ENCODE data around the gene TUSC2. TPM values are rescaled to one million over a fixed set of nuclear protein-coding genes. Genes with fewer than 3 reads are reported as not detected.

Gene TUSC2
- polyA plus RNA-seq, 1 of the 3 experiments (the other 2 are of a cell fraction) = 58.7 TPM

- POLR2A ChIA-PET = interaction anchor here (1.8 to 4.6 kb wide), 2 partner anchors 26 to 72 kb away, joined by 5 to 13 read pairs; no protein-coding TSS in a partner anchor
- WGBS (ENCODE audit: low lambda C conversion rate) = 90% methylated on average over 2 of the region's 7 CpGs
- DNase-seq = no peak
- Histone ChIP-seq H3K27ac (ENCODE audit: low read depth in 2 of 2, low read length in 1 of 2) (no peak overlapping the region; a peak in 1 of 4 replicates), H3K4me2 (no peak overlapping the region), H4K20me1 (ENCODE audit: insufficient read depth) (peaks cover 60% of the 10 kb centered on the region), H3K27me3 (ENCODE audit: insufficient read depth) (no peaks in the 10 kb centered on the region), H2AFZ (ENCODE audit: low read depth) (no peak overlapping the region), H3K9ac (no peak overlapping the region), H3K4me1 (ENCODE audit: control insufficient read depth in 1 of 2, insufficient read depth in 2 of 2, low read depth in 1 of 2, low read length in 1 of 2) (peaks cover 16 to 64% of the 10 kb centered on the region in 2 experiments; a peak in 2 of 4 replicates), H3K36me3 (replicated peaks in 1 of 2; ENCODE audit: control insufficient read depth in 1 of 2, insufficient read depth in 2 of 2, low read length in 1 of 2) (peaks cover 21 to 45% of the 10 kb centered on the region in 2 experiments), H3K9me2 (no peaks in the 10 kb centered on the region), H3K79me2 (ENCODE audit: insufficient read depth) (peaks cover 87% of the 10 kb centered on the region), H3K9me3 (no peaks in the 10 kb centered on the region), H3K4me3 (ENCODE audit: low read depth in 2 of 2, low read length in 1 of 2) (no peak overlapping the region), H3F3A (replicated peaks; ENCODE audit: insufficient read depth) (peaks cover 7% of the 10 kb centered on the region)
- CTCF ChIA-PET = interaction anchor here (0.6 to 6.4 kb wide), 13 partner anchors 14 to 260 kb away, joined by 3 to 57 read pairs (median 7); no protein-coding TSS in a partner anchor
- TF ChIP-seq GABPA (IDR thresholded peaks at IDR 0.05; ENCODE audit: low read depth) (no peak), USF2 (IDR thresholded peaks at IDR 0.05; ENCODE audit: borderline replicate concordance, low read depth, low read length) (no peak), NFIC (IDR thresholded peaks at IDR 0.05; ENCODE audit: borderline replicate concordance) (no peak), PBX3 (IDR thresholded peaks at IDR 0.05) (no peak), FOXJ3 (CRISPR knock-in tag; IDR thresholded peaks at IDR 0.05) (no peak), MEF2A (IDR thresholded peaks at IDR 0.05; ENCODE audit: borderline replicate concordance, low read depth) (no peak), RFX5 (IDR thresholded peaks at IDR 0.05; ENCODE audit: low read length) (no peak), SMC3 (IDR thresholded peaks at IDR 0.05; ENCODE audit: low read depth, low read length) (no peak), TAF1 (IDR thresholded peaks at IDR 0.05; ENCODE audit: borderline replicate concordance, low read depth, low read length) (no peak), ELF1 (IDR thresholded peaks at IDR 0.05) (no peak), MXI1 (IDR thresholded peaks at IDR 0.05; ENCODE audit: low read depth, low read length) (no peak), CHD2 (IDR thresholded peaks at IDR 0.05; ENCODE audit: low read length, partially characterized antibody) (no peak)
- TF ChIP-seq, protein P1, sequence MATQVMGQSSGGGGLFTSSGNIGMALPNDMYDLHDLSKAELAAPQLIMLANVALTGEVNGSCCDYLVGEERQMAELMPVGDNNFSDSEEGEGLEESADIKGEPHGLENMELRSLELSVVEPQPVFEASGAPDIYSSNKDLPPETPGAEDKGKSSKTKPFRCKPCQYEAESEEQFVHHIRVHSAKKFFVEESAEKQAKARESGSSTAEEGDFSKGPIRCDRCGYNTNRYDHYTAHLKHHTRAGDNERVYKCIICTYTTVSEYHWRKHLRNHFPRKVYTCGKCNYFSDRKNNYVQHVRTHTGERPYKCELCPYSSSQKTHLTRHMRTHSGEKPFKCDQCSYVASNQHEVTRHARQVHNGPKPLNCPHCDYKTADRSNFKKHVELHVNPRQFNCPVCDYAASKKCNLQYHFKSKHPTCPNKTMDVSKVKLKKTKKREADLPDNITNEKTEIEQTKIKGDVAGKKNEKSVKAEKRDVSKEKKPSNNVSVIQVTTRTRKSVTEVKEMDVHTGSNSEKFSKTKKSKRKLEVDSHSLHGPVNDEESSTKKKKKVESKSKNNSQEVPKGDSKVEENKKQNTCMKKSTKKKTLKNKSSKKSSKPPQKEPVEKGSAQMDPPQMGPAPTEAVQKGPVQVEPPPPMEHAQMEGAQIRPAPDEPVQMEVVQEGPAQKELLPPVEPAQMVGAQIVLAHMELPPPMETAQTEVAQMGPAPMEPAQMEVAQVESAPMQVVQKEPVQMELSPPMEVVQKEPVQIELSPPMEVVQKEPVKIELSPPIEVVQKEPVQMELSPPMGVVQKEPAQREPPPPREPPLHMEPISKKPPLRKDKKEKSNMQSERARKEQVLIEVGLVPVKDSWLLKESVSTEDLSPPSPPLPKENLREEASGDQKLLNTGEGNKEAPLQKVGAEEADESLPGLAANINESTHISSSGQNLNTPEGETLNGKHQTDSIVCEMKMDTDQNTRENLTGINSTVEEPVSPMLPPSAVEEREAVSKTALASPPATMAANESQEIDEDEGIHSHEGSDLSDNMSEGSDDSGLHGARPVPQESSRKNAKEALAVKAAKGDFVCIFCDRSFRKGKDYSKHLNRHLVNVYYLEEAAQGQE (IDR thresholded peaks at IDR 0.05; ENCODE audit: low read depth, low read length) = no peak
These were observed 26.8 kb upstream of the TUSC2 start for GRCh38 chr3:50354850-50355249.
